Mesothelial cell of epicardium (in vitro differentiated cells): ENCODE measurements around the gene MAGI1. TPM values are rescaled to one million over a fixed set of nuclear protein-coding genes. Genes with fewer than 3 reads are reported as not detected.

Experiments
- DNase-seq, 2 experiments: peaks; one replicate each; pipeline ENCODE4 v3.0.0; 2021; ENCODE audit warnings: low spot score in 2 of 2; ENCODE audit not compliant: unreplicated experiment in 2 of 2
- H3K27ac Mint-ChIP-seq: 2 replicates; pipeline ENCODE4 v1.8.0; 2021; ENCODE audit warnings: mixed read lengths
- H3K27me3 Mint-ChIP-seq: 2 replicates; pipeline ENCODE4 v1.8.0; 2021; ENCODE audit warnings: low read depth, mixed read lengths
- H3K36me3 Mint-ChIP-seq: 2 replicates; pipeline ENCODE4 v1.8.0; 2021; ENCODE audit warnings: mixed read lengths
- H3K4me1 Mint-ChIP-seq: 2 replicates; pipeline ENCODE4 v1.8.0; 2021; ENCODE audit warnings: mixed read lengths
- H3K4me3 Mint-ChIP-seq: 2 replicates; pipeline ENCODE4 v1.8.0; 2021; ENCODE audit warnings: mild to moderate bottlenecking, moderate library complexity, mixed read lengths
- H3K9me3 Mint-ChIP-seq: 2 replicates; pipeline ENCODE4 v1.8.0; 2021; ENCODE audit warnings: mixed read lengths
- CTCF ChIP-seq: fragments of 200-600 bp; sonication (generic); IDR thresholded peaks from one replicate; pipeline ENCODE4 v1.5.0; 2021; ENCODE audit warnings: antibody characterized with exemption; ENCODE audit not compliant: unreplicated experiment
- total RNA-seq: library from RNA; stranded (reverse); gene quantifications from 3 replicates; pipeline ENCODE4 v1.2.1, GENCODE V29; 2021

MAGI1 gene
- total RNA-seq, 1 donor from 2014 or later, result 65.6 TPM

GRCh38 chr3:65330072-65330471 is 708.6 kb downstream of the MAGI1 start:
- Mint-ChIP-seq H3K4me1 (peaks cover 22% of the 10 kb centered on the region), H3K27me3 (no peaks in the 10 kb centered on the region), H3K36me3 (no peaks in the 10 kb centered on the region), H3K27ac (no peak overlapping the region), H3K4me3 (no peak overlapping the region), H3K9me3 (no peaks in the 10 kb centered on the region)
- no peak for DNase-seq
- no peak for TF ChIP-seq CTCF

GRCh38 chr3:65328148-65328547 is 710.6 kb downstream of the MAGI1 start:
- TF ChIP-seq CTCF, result no peak
- H3K4me1 Mint-ChIP-seq, result peaks cover 10% of the 10 kb centered on the region
- H3K9me3 Mint-ChIP-seq, result no peaks in the 10 kb centered on the region
- H3K4me3 Mint-ChIP-seq, result no peak overlapping the region
- no peak for DNase-seq
- no peaks in the 10 kb centered on the region for H3K36me3 Mint-ChIP-seq
- H3K27ac Mint-ChIP-seq, result no peak overlapping the region
- H3K27me3 Mint-ChIP-seq, result no peaks in the 10 kb centered on the region

- Mint-ChIP-seq H3K4me3 (no peak overlapping the region), H3K36me3 (no peaks in the 10 kb centered on the region), H3K27me3 (no peaks in the 10 kb centered on the region), H3K27ac (no peak overlapping the region), H3K9me3 (no peaks in the 10 kb centered on the region), H3K4me1 (peaks cover 7% of the 10 kb centered on the region)
- no peak for TF ChIP-seq CTCF
- DNase-seq, result no peak
Observed at GRCh38 chr3:65326574-65326973, 712.1 kb downstream of the MAGI1 start.

- no peak for TF ChIP-seq CTCF
- no peaks in the 10 kb centered on the region for H3K27me3 Mint-ChIP-seq
- H3K36me3 Mint-ChIP-seq, result no peaks in the 10 kb centered on the region
- no peak for DNase-seq
- H3K27ac Mint-ChIP-seq, result no peak overlapping the region
- peaks cover 10% of the 10 kb centered on the region for H3K9me3 Mint-ChIP-seq
- H3K4me1 Mint-ChIP-seq, result no peaks in the 10 kb centered on the region
- no peak overlapping the region for H3K4me3 Mint-ChIP-seq
Observed at GRCh38 chr3:65322910-65323309, 715.8 kb downstream of the MAGI1 start.

- Mint-ChIP-seq H3K9me3 (peaks cover 26% of the 10 kb centered on the region), H3K27ac (no peak overlapping the region), H3K36me3 (peaks cover 3% of the 10 kb centered on the region), H3K4me3 (no peak overlapping the region), H3K27me3 (no peaks in the 10 kb centered on the region), H3K4me1 (peaks cover 11% of the 10 kb centered on the region)
- TF ChIP-seq CTCF, result no peak
- DNase-seq, result no peak
Observed at GRCh38 chr3:65318231-65318630, 720.5 kb downstream of the MAGI1 start.

- no peak for DNase-seq
- peak overlapping the region; percentile 48 for H3K27ac Mint-ChIP-seq
- H3K36me3 Mint-ChIP-seq, result peaks cover 3% of the 10 kb centered on the region
- H3K9me3 Mint-ChIP-seq, result peaks cover 17% of the 10 kb centered on the region
- H3K4me3 Mint-ChIP-seq, result no peak overlapping the region
- peaks cover 11% of the 10 kb centered on the region for H3K4me1 Mint-ChIP-seq
- no peaks in the 10 kb centered on the region for H3K27me3 Mint-ChIP-seq
- no peak for TF ChIP-seq CTCF
Observed at GRCh38 chr3:65314916-65315315, 723.8 kb downstream of the MAGI1 start.
